HL-60 (cell line): Measurements from ENCODE around the gene CHID1.

Experiments
- DNase-seq, 2 experiments: peaks; one replicate each; pipeline ENCODE4 v3.0.0-alpha.2; 2010 to 2020; ENCODE audit warnings: low read depth in 1 of 2, low spot score in 1 of 2
- H3K27ac ChIP-seq: fragments of 250-450 bp; sonication (Bioruptor Pico); replicated peaks from 2 replicates; pipeline ENCODE4 v1.5.1; 2020; ENCODE audit warnings: mild to moderate bottlenecking, moderate library complexity
- H3K27me3 ChIP-seq: fragments of 250-450 bp; sonication (Bioruptor Pico); 2 replicates; pipeline ENCODE4 v1.5.1; 2021; ENCODE audit warnings: mild to moderate bottlenecking, moderate library complexity; ENCODE audit not compliant: insufficient read depth, poor library complexity, severe bottlenecking
- H3K4me3 ChIP-seq: replicated peaks from 2 replicates; pipeline ENCODE4 v1.5.1; 2011; ENCODE audit warnings: mild to moderate bottlenecking, control low read depth, low read length; ENCODE audit not compliant: insufficient read depth
- GABPA ChIP-seq: IDR thresholded peaks from 2 replicates; pipeline ENCODE4 v1.6.1; 2012; ENCODE audit warnings: low read depth
- POLR2AphosphoS5 ChIP-seq: IDR thresholded peaks from 2 replicates; pipeline ENCODE4 v1.6.1; 2012; ENCODE audit warnings: low read depth
- SPI1 ChIP-seq: IDR thresholded peaks from 2 replicates; pipeline ENCODE4 v1.6.1; 2012; ENCODE audit warnings: low read depth, mild to moderate bottlenecking, borderline replicate concordance
- TF ChIP-seq, protein P1 (sequence below): IDR thresholded peaks from 2 replicates; pipeline ENCODE4 v1.6.1; 2012; ENCODE audit warnings: low read depth; ENCODE audit not compliant: insufficient replicate concordance
- TF ChIP-seq, protein P2 (sequence below): IDR thresholded peaks from one replicate; pipeline ENCODE4 v1.5.1; 2011; ENCODE audit warnings: low read length, control low read depth, inconsistent platforms; ENCODE audit not compliant: insufficient read depth

CHID1 gene

DNA sequence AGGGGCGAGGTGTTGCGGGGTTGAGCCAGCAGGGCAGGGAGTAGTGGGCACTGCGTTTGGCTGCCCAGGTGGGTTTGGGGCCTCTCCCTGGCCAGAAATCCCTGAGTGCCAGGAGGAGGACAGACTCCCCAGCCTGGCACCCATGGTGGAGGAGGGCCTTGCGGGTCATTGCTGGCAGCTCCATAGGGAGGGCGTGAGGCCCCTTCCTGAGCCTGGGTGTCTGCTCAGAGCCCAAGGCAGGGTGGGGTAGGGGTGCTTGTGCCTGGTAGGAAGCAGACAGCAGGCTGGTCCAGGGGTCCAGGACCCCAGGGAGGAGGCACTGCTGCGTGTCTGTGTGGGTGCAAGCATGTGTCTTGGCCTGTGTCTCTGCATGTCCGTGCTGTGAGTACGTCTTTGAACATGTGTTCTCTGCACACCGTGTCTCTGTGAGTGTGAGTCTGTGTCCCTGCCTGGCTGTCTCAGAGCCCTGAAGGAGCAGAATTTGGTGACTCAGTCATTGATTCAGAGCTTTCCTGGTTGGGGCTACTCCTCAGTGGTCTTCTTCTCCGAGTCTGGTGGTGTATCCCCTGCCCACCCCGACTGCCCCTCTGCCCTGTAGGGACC is 64.0 kb downstream of the CHID1 start:
- H3K27ac ChIP-seq: no peak overlapping the region
- TF ChIP-seq SPI1: no peak
- TF ChIP-seq, protein P1, sequence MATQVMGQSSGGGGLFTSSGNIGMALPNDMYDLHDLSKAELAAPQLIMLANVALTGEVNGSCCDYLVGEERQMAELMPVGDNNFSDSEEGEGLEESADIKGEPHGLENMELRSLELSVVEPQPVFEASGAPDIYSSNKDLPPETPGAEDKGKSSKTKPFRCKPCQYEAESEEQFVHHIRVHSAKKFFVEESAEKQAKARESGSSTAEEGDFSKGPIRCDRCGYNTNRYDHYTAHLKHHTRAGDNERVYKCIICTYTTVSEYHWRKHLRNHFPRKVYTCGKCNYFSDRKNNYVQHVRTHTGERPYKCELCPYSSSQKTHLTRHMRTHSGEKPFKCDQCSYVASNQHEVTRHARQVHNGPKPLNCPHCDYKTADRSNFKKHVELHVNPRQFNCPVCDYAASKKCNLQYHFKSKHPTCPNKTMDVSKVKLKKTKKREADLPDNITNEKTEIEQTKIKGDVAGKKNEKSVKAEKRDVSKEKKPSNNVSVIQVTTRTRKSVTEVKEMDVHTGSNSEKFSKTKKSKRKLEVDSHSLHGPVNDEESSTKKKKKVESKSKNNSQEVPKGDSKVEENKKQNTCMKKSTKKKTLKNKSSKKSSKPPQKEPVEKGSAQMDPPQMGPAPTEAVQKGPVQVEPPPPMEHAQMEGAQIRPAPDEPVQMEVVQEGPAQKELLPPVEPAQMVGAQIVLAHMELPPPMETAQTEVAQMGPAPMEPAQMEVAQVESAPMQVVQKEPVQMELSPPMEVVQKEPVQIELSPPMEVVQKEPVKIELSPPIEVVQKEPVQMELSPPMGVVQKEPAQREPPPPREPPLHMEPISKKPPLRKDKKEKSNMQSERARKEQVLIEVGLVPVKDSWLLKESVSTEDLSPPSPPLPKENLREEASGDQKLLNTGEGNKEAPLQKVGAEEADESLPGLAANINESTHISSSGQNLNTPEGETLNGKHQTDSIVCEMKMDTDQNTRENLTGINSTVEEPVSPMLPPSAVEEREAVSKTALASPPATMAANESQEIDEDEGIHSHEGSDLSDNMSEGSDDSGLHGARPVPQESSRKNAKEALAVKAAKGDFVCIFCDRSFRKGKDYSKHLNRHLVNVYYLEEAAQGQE: no peak
- TF ChIP-seq, protein P2, sequence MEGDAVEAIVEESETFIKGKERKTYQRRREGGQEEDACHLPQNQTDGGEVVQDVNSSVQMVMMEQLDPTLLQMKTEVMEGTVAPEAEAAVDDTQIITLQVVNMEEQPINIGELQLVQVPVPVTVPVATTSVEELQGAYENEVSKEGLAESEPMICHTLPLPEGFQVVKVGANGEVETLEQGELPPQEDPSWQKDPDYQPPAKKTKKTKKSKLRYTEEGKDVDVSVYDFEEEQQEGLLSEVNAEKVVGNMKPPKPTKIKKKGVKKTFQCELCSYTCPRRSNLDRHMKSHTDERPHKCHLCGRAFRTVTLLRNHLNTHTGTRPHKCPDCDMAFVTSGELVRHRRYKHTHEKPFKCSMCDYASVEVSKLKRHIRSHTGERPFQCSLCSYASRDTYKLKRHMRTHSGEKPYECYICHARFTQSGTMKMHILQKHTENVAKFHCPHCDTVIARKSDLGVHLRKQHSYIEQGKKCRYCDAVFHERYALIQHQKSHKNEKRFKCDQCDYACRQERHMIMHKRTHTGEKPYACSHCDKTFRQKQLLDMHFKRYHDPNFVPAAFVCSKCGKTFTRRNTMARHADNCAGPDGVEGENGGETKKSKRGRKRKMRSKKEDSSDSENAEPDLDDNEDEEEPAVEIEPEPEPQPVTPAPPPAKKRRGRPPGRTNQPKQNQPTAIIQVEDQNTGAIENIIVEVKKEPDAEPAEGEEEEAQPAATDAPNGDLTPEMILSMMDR: no peak
- TF ChIP-seq GABPA: no peak
- no peak for TF ChIP-seq POLR2AphosphoS5

DNA sequence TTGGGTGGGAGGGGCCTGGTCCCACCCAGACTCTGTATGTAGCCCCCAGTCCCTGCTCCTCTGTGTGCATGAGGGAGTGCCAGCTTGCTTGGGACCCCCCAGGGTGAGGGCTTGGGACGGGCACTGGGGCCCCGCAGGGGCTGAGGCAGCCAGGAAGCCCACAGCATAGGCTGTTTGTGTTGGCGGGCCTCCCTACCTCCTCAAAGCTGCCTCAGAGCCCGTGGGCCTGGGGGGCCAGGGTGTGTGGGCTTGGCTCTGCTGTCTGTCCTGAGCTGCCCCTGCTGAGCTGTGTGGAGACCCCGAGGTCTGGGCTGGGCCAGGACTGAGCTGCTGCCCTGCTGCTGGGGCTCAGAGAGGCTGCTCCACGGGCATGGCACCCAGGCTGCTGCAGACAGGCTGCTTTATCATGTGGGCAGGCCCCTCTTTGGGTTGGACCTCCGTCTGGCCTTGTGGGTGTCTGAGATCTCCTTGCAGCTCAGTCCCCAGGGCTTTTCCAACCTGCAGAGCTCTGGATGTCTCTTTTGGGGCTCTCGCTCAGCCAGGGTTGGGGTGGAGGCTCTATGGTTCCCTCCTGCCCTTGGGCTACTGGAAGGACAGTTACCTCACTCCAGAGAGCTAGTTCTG is 64.6 kb downstream of the CHID1 start:
- no peak for TF ChIP-seq GABPA
- no peak for TF ChIP-seq SPI1
- TF ChIP-seq, protein P1: no peak
- TF ChIP-seq POLR2AphosphoS5: no peak
- TF ChIP-seq, protein P2: no peak
- no peak for DNase-seq
- Histone ChIP-seq H3K27ac (no peak overlapping the region), H3K27me3 (peaks cover 11% of the 10 kb centered on the region), H3K4me3 (no peak overlapping the region)

More for the DNA sequence above, 64.0 kb downstream of the CHID1 start:
- H3K27me3 ChIP-seq: peaks cover 11% of the 10 kb centered on the region
- H3K4me3 ChIP-seq: no peak overlapping the region
- DNase-seq: no peak

DNA sequence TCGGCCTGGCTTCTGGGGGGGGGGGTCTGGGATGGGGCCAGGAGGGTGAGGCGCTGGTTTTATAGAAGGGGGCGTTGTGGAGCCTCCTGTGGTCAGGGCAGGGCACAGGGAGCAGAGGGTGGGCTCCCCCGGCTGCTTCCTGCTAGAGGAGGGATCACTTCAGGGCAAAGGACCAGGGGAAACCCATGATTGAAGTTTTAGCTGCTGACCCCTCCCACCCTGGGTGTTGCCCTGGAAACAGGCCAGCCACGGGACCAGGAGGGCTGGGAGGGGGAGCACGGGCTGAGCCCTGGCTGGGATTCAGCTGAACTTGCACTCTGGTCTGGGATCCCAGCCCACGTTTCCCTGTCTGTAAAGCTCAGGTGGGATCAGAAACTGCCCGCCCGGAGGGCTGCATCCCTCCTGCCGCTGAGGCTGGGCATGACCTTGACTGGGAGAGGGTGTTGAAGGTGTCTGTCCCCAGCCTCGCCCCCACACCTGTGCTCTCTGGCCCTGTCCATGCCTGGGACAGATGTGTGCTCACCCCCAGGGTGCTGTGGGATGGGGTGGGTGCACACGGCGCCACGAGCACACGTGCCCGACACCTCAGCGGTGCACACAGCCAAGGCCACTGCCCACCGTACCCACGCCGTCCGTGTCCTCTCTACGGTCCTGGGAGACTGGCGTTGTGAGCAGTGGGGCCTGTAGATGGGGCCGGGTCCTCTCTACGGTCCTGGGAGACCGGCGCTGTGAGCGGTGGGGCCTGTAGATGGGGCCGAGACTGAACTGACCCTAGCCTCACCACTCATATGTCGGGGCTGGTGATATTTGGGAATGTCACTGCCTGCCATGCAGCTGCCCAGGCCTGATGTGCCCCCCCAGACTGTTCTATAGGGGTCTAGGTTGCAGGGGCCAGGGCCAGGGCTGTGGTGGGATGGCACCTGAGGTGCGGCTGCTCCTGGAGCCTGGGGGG is 65.6 kb downstream of the CHID1 start:
- TF ChIP-seq SPI1: no peak
- TF ChIP-seq, protein P1: no peak
- TF ChIP-seq GABPA: no peak
- TF ChIP-seq, protein P2: no peak
- no peak for TF ChIP-seq POLR2AphosphoS5
- DNase-seq: no peak
- H3K4me3 ChIP-seq: no peak overlapping the region
- H3K27ac ChIP-seq: no peak overlapping the region
- H3K27me3 ChIP-seq: peaks cover 11% of the 10 kb centered on the region
